ENCODE data around the gene CDSN. TPM values are rescaled to one million over a fixed set of nuclear protein-coding genes. Genes with fewer than 3 reads are reported as not detected.

The CDSN gene
- total and polyA plus RNA-seq, 2 of the 4 experiments (the other 2 are of a cell fraction), result not detected

DNA sequence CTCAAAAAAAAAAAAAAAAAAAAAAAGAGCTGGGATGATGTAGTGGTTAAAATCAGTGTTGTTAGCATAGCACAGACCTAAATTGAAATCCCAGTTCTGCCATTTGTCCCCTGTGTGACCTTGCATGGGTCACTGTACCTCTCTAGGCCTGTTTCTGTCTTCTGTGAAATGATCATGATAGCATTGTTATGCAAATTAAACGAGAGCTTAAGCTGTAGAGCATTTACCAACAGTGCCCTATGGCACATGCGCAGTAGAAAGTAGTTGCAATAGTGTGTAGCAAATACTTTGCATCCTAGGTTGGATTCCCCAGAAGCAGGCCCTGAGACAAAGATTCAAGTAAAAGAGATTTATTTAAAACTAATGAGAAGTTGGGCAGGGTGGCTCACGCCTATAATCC, 11.3 kb upstream of the CDSN start:
- Histone ChIP-seq H2BK15ac (ENCODE audit: low read depth, low read length) (no peak overlapping the region), H3K9me3 (ENCODE audit: control insufficient read depth, insufficient read depth, low read length) (no peaks in the 10 kb centered on the region), H3K79me1 (ENCODE audit: low read depth in 1 of 2, low read length in 2 of 2) (no peaks in the 10 kb centered on the region), H3K4me3 (ENCODE audit: insufficient read depth, low read depth, low read length) (no peak overlapping the region), H3K18ac (ENCODE audit: low read depth, low read length) (no peak overlapping the region), H3K23ac (ENCODE audit: low read depth, low read length) (no peak overlapping the region), H3K9me1 (ENCODE audit: insufficient read depth, low read length) (no peaks in the 10 kb centered on the region), H2AK5ac (ENCODE audit: low read depth, low read length) (no peak overlapping the region), H3K27ac (ENCODE audit: insufficient read depth, low read length) (no peak overlapping the region), H2BK5ac (ENCODE audit: low read depth, low read length, poor library complexity, severe bottlenecking) (no peak overlapping the region), H3K36me3 (ENCODE audit: control insufficient read depth, insufficient read depth, low read length) (no peaks in the 10 kb centered on the region), H3K14ac (replicated peaks; ENCODE audit: low read depth, low read length) (no peak overlapping the region), H4K91ac (ENCODE audit: insufficient read depth, low read depth, low read length) (no peak overlapping the region), H4K20me1 (ENCODE audit: insufficient read depth, low read length) (no peaks in the 10 kb centered on the region; the same call in 1 of the 2 replicates), H2BK120ac (ENCODE audit: low read depth, low read length) (no peak overlapping the region), H2BK20ac (ENCODE audit: low read depth, low read length) (no peak overlapping the region), H3K27me3 (ENCODE audit: control insufficient read depth, insufficient read depth, low read length) (peaks cover 11% of the 10 kb centered on the region), H2AK9ac (replicated peaks; ENCODE audit: low read depth, low read length, poor library complexity) (no peak overlapping the region), H4K5ac (ENCODE audit: low read depth, low read length) (no peak overlapping the region), H2AFZ (replicated peaks; ENCODE audit: low read length, poor library complexity) (no peak overlapping the region), H3K4ac (ENCODE audit: low read depth, low read length) (no peak overlapping the region), H3K9ac (ENCODE audit: low read depth, low read length) (no peak overlapping the region), H3K4me2 (ENCODE audit: low read depth, low read length) (no peak overlapping the region), H3K56ac (ENCODE audit: extremely low read depth, insufficient read depth, low read length) (no peak overlapping the region), H4K8ac (ENCODE audit: low read depth in 2 of 2, low read length in 2 of 2) (no peak overlapping the region), H3K4me1 (ENCODE audit: control insufficient read depth, insufficient read depth, low read length) (no peaks in the 10 kb centered on the region)
- ChIA-PET CTCF (no interaction called here), POLR2A (ENCODE audit: unreplicated experiment) (interaction anchor here (0.6 kb wide), 1 partner anchor 32 kb away, joined by 3 read pairs; no protein-coding TSS in a partner anchor)
- TF ChIP-seq RCOR1 (IDR thresholded peaks at IDR 0.05; ENCODE audit: insufficient replicate concordance, low read length) (no peak), FOS (IDR thresholded peaks at IDR 0.05; ENCODE audit: low read depth, low read length) (no peak)
- BruUV-seq (replicated peaks), result no TSS peak
- intact Hi-C loops (cut with micrococcal nuclease), result no loop called here
- no CpG with 5 or more reads among the region's 3 CpGs for WGBS, 2 experiments (ENCODE audit: extremely low coverage in 2 of 2, insufficient read length in 1 of 2)
- ATAC-seq (ENCODE audit: low read depth) (no peak), DNase-seq (no peak)
- dilution Hi-C loops (cut with HindIII; ENCODE audit: low sequenced_read_pairs, unreplicated experiment), result no loop called here
- in situ Hi-C loops (cut with MboI; ENCODE audit: low sequenced_read_pairs), result no loop called here
